Measurements from ENCODE around the gene TPM2.

Gene TPM2

DNA sequence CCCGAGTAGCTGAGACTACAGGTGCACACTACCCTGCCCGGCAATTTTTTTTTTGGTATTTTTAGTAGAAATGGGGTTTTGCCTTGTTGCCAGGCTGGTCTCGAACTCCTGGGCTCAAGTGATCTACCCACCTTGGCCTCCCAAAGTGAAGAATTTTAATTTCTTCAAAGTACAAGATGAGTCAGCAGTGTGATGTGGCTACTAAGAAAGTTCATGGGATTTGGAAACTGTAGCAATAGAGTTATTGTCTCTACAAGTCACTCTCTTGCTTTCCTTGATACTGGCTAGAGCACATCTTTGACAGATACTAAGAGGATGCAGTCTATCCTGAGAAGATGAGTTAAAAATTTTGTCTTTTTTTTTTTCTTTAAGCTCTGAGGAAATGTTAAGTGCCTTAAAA lies 44.4 kb upstream of the TPM2 start:
- TF ChIP-seq POLR2AphosphoS5 (IDR thresholded peaks at IDR 0.05; ENCODE audit: low read depth, low read length), result no peak
- TF ChIP-seq, protein P1, sequence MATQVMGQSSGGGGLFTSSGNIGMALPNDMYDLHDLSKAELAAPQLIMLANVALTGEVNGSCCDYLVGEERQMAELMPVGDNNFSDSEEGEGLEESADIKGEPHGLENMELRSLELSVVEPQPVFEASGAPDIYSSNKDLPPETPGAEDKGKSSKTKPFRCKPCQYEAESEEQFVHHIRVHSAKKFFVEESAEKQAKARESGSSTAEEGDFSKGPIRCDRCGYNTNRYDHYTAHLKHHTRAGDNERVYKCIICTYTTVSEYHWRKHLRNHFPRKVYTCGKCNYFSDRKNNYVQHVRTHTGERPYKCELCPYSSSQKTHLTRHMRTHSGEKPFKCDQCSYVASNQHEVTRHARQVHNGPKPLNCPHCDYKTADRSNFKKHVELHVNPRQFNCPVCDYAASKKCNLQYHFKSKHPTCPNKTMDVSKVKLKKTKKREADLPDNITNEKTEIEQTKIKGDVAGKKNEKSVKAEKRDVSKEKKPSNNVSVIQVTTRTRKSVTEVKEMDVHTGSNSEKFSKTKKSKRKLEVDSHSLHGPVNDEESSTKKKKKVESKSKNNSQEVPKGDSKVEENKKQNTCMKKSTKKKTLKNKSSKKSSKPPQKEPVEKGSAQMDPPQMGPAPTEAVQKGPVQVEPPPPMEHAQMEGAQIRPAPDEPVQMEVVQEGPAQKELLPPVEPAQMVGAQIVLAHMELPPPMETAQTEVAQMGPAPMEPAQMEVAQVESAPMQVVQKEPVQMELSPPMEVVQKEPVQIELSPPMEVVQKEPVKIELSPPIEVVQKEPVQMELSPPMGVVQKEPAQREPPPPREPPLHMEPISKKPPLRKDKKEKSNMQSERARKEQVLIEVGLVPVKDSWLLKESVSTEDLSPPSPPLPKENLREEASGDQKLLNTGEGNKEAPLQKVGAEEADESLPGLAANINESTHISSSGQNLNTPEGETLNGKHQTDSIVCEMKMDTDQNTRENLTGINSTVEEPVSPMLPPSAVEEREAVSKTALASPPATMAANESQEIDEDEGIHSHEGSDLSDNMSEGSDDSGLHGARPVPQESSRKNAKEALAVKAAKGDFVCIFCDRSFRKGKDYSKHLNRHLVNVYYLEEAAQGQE (IDR thresholded peaks at IDR 0.05; ENCODE audit: insufficient read depth in 1 of 2, low read depth in 2 of 2, low read length in 2 of 2), result no peak
- TF ChIP-seq TAF1 (IDR thresholded peaks at IDR 0.05; ENCODE audit: borderline replicate concordance, insufficient read depth, low read length), result no peak

DNA sequence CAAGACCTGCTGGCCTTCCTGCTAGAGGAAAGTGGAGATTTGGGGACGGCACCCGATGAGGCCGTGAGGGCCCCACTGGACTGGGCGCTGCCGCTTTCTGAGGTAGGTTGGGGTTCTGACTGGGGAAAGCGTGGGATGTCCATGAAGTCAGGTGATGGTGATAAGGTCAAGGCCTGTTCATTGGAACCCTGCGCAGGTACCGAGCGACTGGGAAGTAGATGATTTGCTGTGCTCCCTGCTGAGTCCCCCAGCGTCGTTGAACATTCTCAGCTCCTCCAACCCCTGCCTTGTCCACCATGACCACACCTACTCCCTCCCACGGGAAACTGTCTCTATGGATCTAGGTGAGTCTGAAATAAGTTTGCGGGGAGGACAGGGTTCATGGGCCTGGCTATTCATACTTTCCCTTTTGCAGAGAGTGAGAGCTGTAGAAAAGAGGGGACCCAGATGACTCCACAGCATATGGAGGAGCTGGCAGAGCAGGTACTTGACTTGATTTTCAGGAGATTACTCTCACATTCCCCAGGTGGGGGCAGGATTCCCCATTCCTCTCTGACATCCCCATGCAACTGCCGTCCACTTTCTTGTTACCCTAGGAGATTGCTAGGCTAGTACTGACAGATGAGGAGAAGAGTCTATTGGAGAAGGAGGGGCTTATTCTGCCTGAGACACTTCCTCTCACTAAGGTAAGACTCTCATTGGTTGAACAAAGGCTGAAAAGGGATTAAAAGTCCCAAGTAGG lies 43.2 kb upstream of the TPM2 start:
- TF ChIP-seq TAF1 (IDR thresholded peaks at IDR 0.05; ENCODE audit: borderline replicate concordance, insufficient read depth, low read length) (no peak), FOXP2 (optimal IDR thresholded peaks at IDR 0.05; ENCODE audit: borderline replicate concordance, extremely low read depth, extremely low read length, insufficient read depth) (no peak), POLR2AphosphoS5 (IDR thresholded peaks at IDR 0.05; ENCODE audit: low read depth, low read length) (no peak), SIN3A (IDR thresholded peaks at IDR 0.05; ENCODE audit: borderline replicate concordance, insufficient read depth, low read length) (no peak)
- TF ChIP-seq, protein P1 (IDR thresholded peaks at IDR 0.05; ENCODE audit: insufficient read depth in 1 of 2, low read depth in 2 of 2, low read length in 2 of 2), result no peak

DNA sequence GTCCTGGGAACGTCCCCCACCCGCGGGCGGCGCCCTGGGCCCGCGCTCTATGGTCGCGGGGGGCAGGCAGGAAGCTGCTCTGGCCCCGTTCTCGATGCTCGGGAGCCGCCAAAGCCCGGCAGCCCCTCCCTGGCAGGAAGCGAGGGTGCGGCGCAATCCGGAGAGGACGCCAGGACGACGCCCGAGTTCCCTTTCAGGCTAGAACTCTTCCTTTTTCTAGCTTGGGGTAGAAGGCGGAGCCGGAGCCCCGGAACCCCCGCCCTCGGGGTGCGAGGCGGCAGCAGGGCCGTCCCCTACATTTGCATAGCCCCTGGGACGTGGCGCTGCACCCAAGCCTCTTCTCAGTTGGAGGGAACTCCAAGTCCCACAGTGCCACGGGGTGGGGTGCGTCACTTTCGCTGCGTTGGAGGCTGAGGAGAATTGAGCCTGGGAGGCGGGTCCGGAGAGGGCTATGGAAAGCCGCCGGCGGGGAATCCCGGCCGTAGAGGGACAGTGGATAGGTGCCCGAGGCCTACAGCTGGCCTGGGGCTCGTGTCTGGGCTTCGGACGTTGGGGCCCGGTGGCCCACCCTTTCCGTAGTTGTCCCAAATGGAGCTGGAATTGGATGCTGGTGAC lies 42.6 kb upstream of the TPM2 start, which contains the start of the genes CREB3 and TLN1:
TSS of gene CREB3 (plus strand) at position 482 of the 615 bp plus-strand sequence. CDS start at position 589, 107 bp downstream.
TSS of gene TLN1 (minus strand) at position 11 of the 615 bp plus-strand sequence. CDS start 6,501 bp downstream, outside the sequence.
- TF ChIP-seq TAF1 (IDR thresholded peaks at IDR 0.05; ENCODE audit: borderline replicate concordance, insufficient read depth, low read length) (no peak), FOXP2 (optimal IDR thresholded peaks at IDR 0.05; ENCODE audit: borderline replicate concordance, extremely low read depth, extremely low read length, insufficient read depth) (peak; percentile 79), POLR2AphosphoS5 (IDR thresholded peaks at IDR 0.05; ENCODE audit: low read depth, low read length) (peak; percentile 71)
- TF ChIP-seq, protein P1 (IDR thresholded peaks at IDR 0.05; ENCODE audit: insufficient read depth in 1 of 2, low read depth in 2 of 2, low read length in 2 of 2), result 0 out of 4 replicates have a peak, but pooled peaks of 1 of the 2 experiments have one; percentile 2

DNA sequence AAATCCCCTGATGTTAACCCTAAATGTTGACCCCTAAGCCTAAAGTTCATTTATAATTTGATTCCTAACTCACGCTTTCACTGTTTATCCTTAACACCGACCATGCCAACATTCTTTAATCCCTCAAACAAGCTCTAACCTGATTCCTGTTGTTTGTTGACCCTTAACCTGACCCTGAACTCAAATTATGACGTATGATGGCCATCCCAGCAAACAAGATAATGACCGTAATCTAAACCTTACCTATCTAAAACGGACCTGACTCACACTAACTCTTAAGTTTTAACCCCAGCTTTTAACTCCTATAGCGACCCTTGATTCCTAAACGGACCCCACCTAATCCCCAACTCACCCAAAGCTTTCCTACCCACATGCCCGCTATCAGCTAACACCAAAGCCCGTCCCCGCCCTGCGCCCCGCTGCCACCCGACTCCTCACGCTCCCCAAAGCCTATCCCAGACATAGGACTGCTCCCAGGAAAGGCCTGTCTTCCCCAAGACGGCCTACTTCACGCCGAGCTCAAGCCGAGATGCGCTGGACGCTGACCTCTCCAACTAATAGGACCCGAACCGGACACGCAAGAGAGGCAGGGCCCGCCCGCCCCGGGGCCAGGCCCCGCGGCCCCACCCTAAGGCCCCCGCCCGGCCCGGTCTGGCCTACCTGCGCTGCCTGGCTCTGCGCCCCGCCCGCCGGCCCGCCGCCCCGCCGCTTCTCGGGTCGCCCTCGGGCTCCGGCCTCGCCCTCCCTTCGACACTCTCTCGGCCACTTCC lies 41.9 kb upstream of the TPM2 start:
- TF ChIP-seq TAF1 (IDR thresholded peaks at IDR 0.05; ENCODE audit: borderline replicate concordance, insufficient read depth, low read length) (no peak), POLR2AphosphoS5 (IDR thresholded peaks at IDR 0.05; ENCODE audit: low read depth, low read length) (no peak), FOXP2 (optimal IDR thresholded peaks at IDR 0.05; ENCODE audit: borderline replicate concordance, extremely low read depth, extremely low read length, insufficient read depth) (no peak), SIN3A (IDR thresholded peaks at IDR 0.05; ENCODE audit: borderline replicate concordance, insufficient read depth, low read length) (no peak; the same call in 1 of the 2 replicates)
- TF ChIP-seq, protein P1 (IDR thresholded peaks at IDR 0.05; ENCODE audit: insufficient read depth in 1 of 2, low read depth in 2 of 2, low read length in 2 of 2), result no peak

All from PFSK-1 (cell line).